Measurements from ENCODE around the gene SCRN1.

GRCh38 chr7:29920491-29920890 is 69.1 kb downstream of the SCRN1 start:
- TF ChIP-seq CTCF (conservative IDR thresholded peaks at IDR 0.05; ENCODE audit: low read depth in 2 of 2) (no peak), POLR2AphosphoS5 (IDR thresholded peaks at IDR 0.05; ENCODE audit: low read depth) (no peak), EZH2 (IDR thresholded peaks at IDR 0.05; ENCODE audit: low read depth, unreplicated experiment) (no peak), EZH2phosphoT487 (IDR thresholded peaks at IDR 0.05; ENCODE audit: unreplicated experiment) (no peak), ZNF462 (CRISPR knock-in tag; IDR thresholded peaks at IDR 0.05) (no peak), ZNF331 (CRISPR knock-in tag; IDR thresholded peaks at IDR 0.05; ENCODE audit: low read depth) (no peak), NANOG (IDR thresholded peaks at IDR 0.05; ENCODE audit: borderline replicate concordance) (no peak), CREB1 (CRISPR knock-in tag; IDR thresholded peaks at IDR 0.05; ENCODE audit: low read depth) (no peak), ETS1 (IDR thresholded peaks at IDR 0.05) (no peak)

All from GM23338 (cell line).